SU-DHL-6 (cell line): ENCODE data around the gene DRC1.

Experiments used
- CTCF ChIP-seq: fragments of 200-600 bp; sonication (generic); IDR thresholded peaks from one replicate; pipeline ENCODE4 v1.5.1; 2017; ENCODE audit warnings: antibody characterized with exemption, mild to moderate bottlenecking, low read length, moderate library complexity; ENCODE audit not compliant: insufficient read depth, poor library complexity, severe bottlenecking
- EZH2phosphoT487 ChIP-seq: fragments of 200-600 bp; sonication (generic), shearing (Covaris generic); conservative IDR thresholded peaks from 2 replicates; pipeline ENCODE4 v1.6.1; 2018; ENCODE audit warnings: mild to moderate bottlenecking, antibody characterized with exemption, low read length, moderate library complexity, mixed read lengths

- no peak for TF ChIP-seq CTCF
- TF ChIP-seq EZH2phosphoT487 = no peak
These were observed 54.9 kb downstream of the DRC1 start for GRCh38 chr2:26456440-26457250.
